Stimulated activated CD4-positive, alpha-beta T cell treated with anti-CD3 and anti-CD28 coated beads, TNF-alpha, amount 100 ng/mL, for 4 hours (primary cell): ENCODE measurements around the gene BCAR1.

ENCODE experiments used
- DNase-seq, 3 experiments: peaks; one replicate each; pipeline ENCODE4 v3.0.0-alpha.2; 2020; ENCODE audit warnings: low read depth in 3 of 3

BCAR1 gene

DNA sequence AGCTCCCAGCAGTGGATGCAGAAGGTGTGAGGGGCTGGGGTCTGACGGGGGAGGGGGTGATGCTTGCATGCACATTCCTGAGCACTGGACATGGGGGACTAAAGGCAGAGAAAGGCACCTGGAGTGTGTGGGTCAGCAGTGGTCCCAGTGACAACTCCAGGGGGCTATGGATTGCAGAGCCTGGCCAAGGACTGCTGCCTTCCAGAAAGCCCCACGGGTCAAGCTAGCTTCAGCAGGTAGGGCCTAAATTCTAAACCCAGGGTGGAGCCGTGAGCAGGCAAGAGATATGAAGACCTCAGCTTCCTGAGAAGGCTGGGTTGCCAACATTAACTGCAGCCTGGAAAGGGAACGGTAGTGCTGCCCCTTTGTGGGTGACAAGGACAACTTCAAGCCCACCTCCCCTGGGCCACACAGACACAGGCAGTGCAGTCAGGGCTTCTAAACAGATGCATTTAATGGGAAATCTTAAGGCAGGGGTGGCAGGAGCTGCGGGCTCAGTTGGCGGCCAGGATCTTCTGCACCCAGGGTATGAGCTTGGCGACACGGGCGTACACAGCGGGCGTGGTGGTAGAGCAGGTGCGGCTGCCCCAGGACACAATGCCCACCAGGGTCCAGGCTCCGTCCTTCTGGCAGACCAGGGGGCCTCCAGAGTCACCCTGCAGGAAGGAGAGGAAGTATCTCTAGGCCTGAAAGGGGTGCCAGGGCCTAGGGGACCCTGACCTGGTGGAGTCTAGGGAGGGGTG lies 47.6 kb downstream of the BCAR1 start:
- DNase-seq, result no peak

DNA sequence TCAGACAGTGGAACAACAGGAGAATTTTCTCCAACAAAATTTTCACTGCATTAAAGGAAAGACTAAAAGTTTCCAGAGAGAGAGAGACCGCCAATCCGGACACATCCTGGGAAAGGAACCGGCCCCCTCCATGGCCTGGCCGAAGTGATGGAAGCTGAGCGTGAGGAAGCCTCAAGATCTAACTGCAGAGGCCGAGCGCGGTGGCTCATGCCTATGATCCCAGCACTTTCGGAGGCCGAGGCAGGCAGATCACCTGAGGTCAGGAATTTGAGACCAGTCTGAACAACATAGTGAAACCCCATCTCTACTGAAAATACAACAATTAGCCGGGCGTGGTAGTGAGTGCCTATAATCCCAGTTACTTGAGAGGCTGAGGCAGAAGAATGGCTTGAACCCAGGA lies 48.3 kb downstream of the BCAR1 start:
- DNase-seq, result no peak

DNA sequence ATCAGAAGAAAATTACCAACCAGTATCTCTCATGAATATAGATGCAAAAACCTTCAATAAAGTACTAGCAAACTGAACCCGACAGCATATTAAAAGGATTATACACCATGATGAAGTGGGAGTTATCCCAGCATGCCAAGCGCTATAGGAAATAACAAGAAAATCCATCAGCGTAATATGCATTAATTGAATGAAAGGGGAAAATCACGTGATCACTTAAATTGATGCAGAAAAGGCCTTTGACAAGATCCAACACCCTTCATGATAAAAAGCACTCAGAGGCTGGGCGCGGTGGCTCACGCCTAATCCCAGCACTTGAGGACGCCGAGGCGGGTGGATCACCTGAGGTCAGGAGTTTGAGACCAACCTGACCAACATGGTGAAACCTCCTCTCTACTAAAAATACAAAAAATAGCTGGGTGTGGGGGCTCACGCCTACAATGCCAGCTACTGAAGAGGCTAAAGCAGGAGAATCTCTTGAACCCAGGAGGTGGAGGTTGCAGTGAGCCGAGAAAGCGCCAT lies 49.3 kb downstream of the BCAR1 start:
- no peak for DNase-seq

DNA sequence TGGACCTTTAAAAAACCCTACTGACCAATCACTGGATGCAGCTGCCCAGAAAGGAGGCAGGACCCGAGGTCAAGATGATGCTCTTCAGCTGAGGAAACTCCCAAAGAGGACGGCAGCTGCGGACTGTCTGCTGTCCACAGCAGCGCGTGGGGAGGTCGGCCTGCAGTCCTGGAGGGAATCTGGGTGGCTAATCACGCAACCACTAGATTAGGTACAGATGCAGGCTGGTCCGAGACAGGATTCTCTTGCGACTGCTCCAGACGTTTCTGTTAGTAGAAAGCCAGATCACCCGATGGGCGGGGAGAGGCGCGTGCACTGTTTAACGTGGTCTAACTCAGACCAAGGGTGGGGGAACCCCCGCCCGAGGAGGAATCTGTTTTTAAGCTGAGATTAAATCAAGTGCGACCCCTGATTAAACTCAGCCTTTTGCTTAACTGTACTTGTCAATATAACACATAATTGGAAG lies 53.3 kb downstream of the BCAR1 start:
- no peak for DNase-seq

DNA sequence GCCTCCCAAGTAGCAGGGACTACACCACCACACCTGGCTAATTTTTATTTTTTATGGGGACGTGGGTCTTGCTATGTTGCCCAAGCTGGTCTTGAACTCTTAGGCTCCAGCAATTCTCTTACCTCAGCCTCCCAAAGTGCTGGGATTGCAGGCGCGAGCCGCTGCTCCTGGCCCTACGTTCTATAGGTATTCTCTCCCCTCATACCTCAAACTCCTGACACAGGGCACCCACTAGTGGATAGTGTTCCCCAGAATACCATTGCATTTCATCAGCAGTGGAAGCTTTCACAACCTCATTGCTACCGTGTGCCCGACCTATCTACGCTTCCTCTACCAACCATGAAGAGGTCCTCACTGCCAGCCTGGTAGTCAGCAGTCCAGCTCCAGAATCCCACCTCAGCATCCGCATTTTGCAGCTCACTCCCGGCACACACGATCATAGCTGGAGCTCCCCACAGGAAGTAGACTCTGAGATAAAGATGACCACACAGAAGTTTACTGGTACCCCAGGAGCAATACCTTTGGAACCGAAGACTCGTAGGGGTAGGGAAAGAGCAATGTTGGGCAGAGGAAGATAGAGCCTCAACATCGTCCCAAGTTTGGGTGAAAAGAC lies 53.8 kb downstream of the BCAR1 start:
- DNase-seq, result no peak

DNA sequence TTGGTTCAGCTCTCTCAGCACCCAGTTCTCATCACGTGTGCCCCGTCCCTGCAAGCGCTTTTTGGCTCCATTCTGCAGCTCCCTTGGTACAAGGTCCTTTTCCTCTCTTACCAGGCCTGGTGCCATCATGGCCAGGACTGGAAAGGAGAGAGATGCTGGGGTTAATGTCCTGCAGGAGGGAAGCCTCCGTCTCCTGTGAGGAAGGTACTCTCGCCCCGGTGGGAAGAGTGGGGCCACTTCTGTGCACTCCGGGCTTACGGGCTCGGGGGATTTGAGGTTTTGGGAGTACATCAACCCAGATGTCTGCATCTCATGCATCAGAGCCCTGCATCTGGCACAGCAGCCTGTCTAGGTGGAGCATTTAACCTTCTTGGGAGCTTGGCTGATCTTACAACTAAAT lies 54.6 kb downstream of the BCAR1 start:
- DNase-seq, result no peak

DNA sequence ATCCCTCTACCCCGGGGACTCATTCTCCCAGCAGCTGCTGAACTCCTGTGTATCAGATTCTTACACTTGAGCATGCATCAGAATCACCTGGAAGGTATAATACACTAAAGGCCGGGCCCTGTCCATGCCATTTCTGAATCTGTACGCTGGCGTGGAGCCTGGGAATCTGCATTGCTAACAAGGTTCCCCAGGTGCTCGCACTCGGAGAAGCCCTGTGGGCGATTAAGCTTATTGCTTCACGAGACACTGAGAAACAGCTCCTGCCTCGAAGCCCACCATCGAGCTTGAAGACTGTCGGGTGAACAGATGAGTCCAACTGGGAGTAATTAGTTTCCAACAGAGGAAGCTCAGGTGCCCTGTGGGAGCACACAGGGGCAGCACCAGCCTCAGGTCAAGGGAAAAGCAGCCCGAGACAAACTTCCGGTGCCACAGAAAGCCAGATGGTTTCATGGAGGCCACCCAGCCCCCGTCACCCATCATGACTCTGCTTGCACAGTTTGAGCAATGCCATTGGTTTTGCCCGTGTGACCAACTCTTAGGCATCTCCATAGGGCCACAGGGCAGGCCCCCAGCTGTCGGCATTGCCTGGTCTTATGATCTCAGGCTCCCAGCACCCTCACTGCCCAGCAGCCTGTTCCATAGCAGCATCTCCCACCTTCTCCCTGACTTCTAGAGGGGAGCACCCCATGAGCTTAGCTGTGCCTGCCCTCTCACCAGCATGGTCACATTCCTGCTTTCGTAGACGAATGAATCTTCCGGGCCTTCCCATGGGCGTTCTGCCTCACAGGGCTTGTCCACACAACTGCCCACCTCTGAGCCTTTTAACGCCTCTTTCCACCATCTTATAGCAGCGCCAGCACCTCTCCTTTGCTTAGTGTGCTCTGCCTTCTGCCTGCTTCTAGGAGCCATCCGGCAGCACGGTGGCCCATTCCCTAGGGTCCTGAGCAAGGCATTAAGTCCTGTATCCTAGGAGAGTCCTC lies 55.3 kb downstream of the BCAR1 start:
- DNase-seq, result no peak

DNA sequence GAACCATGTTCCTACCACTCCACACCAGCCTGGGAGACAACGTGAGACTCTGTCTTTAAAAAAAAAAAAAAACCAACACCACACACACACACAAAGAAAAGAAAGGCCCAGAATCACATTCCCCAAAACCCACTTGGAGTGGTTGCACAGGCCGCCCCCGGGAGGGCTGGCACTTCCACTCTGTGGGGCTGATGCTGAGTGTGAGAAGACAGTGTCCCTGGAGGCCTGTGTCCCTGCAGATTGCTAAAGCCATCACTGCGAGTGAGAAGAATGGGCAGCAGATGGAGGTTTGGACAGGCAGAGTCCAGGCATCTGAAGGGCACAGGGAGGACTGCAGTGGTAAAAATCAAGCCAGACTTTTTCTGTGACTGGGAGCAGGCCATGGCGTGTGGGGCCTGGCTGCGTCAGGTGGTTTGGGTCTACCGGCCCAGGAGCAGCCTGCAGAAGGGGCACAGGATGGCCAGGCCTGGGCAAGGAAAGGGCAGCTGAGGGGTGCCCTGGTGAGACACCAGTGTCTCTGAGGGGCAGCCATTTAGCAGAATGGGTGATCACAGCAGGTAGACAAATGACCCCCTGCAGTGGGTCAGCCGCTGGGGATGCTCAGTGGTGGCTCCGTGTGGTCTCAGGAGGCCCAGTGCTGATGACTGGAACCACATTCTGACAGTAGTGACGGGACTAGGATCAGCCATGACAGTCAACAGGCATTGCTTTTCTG lies 57.5 kb downstream of the BCAR1 start:
- DNase-seq, result no peak

DNA sequence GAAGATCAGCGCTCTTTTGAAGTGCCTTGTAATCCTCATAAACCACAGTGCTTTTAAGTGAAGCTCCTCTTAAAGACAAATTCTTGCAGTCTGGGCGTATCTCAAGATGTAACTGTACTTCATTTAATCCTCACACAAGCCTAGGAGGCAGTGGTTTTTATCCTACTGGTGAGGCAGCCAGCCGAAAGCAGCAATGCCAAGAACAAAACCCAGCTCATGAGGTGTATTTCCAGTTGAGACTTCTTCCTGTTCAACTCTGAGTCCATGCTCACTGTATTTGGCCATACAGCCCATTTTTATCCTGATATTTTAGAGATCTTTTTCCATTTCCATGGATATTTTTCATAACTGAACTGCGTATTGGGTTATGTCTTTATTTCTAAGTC lies 58.2 kb downstream of the BCAR1 start:
- no peak for DNase-seq

DNA sequence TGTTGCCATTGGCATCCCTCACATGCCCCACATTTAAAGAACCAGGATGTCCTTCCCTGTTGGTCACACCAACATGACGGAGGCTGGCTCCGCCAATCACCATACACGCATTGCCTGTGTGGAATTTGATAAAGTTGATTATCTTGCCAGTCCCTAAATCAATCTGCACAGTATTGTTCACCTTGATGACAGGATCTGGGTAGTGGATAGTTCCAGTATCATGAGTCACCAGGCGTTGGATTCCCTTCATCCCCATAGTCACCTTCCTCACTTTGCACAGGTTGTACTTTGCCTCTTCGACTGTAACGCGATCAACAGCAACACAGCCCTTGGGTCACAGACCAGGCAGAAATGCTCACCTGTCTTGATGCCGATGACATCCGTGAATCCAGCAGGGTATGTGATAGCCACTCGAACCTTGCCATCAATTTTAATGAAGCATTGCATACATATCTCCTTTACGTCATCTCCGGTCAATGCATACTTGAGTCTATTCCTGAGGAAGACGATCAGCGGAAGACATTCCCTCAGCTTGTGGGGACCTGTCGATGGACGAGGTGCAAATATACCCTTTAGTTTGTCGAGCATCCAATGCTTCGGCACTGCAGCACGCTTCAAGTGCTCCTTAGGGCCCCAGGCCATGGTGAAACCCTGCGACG lies 58.7 kb downstream of the BCAR1 start:
- DNase-seq, result no peak

DNA sequence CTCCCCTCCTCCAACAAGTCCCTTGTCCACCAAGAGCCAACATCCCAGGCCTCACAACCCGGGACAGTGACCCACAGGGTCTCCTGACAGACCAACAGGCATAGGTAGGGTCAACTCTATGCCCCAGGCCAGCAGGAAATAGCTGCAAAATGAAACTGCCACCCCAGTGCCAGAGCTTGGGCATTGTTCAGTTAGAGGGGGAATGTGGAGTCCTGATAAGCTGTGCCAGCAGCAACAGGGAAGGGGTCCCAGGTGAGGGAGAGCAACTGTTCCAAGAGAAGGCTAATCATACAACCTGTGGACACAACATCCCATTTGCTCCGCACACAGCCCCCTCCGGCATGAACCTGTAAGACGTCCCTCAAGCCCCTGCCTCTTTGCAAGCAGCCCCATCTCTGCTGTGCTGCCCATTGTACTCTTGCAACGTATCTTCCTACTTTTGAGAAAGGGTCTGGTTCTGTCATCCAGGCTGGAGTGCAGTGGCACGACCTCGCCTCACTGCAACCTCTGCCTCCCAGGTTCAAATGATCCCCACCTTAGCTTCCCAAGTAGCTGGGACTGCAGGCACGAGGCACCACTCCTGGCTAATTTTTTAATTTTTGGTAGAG lies 61.7 kb downstream of the BCAR1 start:
- DNase-seq, result no peak

DNA sequence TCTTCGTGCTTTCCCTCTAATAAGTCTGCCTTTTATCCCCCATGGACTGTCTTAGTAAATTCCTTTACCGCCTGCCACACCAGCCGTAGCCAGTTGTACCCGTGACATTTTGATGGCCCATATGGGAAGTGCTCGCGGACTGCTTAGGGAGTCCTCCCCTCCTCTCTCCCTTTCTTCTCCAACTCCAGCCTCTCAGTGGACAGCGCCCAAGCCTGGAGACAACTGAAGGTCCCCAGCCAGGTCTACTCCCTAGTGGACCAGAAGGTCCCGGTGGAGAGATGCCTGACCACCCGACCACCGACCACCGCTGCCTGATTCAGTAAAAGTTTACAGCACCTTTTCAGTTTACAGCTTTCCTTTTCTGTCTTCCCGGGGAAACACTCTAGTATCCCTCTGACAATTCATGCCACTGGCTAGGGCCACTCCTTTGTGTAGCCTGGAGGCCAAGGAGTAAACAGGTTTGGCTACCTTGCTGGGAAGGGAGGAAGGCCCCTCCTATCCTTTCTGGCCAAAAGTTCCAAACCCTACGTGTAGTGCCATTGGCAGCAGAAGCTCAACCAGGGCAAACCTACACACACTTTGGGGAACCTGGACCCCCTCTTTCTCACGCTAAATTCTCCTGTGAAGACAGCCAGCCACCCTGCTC lies 62.5 kb downstream of the BCAR1 start:
- no peak for DNase-seq

DNA sequence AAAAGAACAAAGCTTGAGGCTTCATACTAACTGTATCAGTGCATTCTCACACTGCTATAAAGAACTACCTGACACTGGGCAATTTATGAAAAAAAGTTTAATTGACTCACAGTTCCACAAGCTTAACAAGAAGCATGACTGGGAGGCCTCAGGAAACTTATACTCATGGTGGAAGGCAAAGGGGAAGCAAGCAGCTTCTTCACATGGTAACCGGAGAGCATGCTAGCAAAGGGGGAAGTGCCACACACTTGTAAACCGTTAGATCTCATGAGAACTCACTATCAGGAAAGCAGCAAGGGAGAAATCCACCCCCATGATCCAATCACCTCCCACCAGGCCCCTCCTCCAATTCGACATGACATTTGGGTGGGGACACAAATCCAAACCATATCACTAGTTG lies 69.8 kb downstream of the BCAR1 start:
- DNase-seq, result no peak

DNA sequence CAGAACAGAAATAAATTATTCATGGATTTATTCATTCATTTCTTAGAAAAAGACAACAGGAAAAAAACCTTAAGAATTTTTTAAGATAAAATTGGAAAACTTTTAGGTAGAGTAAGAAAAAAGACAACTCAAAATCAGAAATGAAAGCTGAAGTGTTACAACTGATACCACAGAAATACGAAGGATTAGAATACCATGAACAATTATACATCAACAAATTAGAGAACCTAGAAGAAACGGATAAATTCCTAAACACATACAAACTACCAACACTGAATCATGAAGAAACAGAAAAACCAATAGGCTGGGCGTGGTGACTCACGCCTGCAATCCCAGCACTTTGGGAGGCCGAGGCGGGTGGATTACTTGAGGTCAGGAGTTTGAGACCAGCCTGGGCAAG lies 72.2 kb downstream of the BCAR1 start:
- DNase-seq, result no peak
